ENCODE measurements around the gene HMCN2.

HMCN2 gene

DNA sequence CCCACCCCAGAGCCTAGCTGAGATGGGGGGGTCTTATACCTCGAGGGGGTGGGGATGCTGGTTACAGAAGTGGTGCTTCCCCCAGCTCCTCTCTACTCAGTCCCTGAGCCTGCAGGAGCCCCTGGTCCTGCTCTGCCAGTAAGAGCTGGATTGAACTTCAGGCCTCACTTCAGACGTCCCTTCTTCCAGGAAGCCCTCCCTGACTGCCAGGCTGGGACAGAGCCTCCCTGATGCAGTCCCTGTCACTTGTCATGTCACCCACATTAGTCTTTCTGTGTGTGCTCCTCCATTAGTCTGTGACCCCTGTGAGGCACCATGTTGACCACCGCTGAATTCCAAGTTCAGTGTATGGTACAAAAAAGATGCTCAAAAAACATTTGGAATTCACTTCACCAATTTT lies 100.5 kb downstream of the HMCN2 start:
- no peak overlapping the region for H3K4me3 ChIP-seq
- H3K9me3 ChIP-seq, result no peaks in the 10 kb centered on the region
- in situ Hi-C loops (cut with MboI; ENCODE audit: low sequenced_read_pairs), result no loop called here
- no peak for DNase-seq (ENCODE audit: low spot score in 2 of 2)
- no peaks in the 10 kb centered on the region for H3K27me3 ChIP-seq (ENCODE audit: low read depth)
- H3K36me3 ChIP-seq (replicated peaks), result no peaks in the 10 kb centered on the region
- H3K4me1 ChIP-seq, result no peaks in the 10 kb centered on the region

DNA sequence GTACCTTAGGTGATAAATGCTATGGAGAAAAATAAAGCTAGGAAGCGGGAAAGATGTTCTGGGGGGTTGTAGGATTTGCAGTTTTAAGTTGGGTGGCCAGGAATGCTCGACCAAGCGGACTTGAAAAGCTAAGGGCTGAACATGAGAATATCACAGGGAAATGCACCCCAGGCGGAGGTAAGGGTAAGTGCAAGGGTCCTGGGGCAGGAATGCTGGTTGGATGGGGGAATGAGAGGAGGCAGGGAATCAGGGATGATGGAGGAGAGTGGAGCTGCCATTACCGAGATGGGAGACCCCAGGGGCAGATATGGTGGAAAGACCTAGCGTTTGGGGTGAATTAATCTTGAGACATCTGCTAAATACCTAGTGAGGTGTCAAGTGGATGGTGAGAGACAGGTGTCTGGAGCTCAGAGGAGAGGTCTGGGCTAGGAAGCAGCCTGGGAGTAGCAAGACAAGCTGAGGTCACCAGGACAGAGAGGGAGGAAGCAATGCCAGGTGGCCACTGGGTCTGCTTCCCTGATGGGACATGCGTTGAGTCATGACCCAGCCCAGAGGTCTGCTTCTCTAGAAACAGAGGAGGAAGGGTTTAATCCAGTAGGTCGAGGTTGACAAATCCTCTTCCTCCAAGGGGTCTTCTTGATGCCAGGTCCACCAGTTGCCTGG lies 101.5 kb downstream of the HMCN2 start:
- no peaks in the 10 kb centered on the region for H3K36me3 ChIP-seq (replicated peaks)
- in situ Hi-C loops (cut with MboI; ENCODE audit: low sequenced_read_pairs), result no loop called here
- H3K9me3 ChIP-seq, result no peaks in the 10 kb centered on the region
- H3K27me3 ChIP-seq (ENCODE audit: low read depth), result 0 out of 2 replicates have a peak, but pooled peaks cover 5% of the 10 kb centered on the region
- H3K4me1 ChIP-seq, result no peaks in the 10 kb centered on the region
- no peak overlapping the region for H3K4me3 ChIP-seq
- DNase-seq (ENCODE audit: low spot score in 2 of 2), result no peak

DNA sequence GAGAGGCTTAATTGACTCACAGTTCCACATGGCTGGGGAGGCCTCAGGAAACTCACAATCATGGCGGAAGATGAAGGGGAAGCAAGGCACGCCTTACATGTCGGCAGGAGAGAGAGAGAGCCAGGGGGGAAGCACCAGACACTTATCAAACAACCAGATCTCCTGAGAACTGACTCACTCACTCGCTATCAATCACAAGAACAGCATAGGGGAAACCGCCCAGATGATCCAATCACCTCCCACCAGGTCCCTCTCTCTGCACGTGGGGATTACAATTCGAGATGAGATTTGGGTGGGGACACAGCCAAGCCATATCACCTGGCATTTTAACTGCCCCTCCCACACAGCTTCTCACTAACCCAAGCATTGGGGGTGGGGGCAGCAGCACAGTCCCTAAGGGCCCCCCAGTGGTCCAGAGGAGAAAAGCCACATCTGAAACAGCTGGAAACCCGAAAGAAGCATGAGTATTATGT lies 103.1 kb downstream of the HMCN2 start:
- Histone ChIP-seq H3K9me3 (no peaks in the 10 kb centered on the region), H3K4me1 (no peaks in the 10 kb centered on the region), H3K27me3 (ENCODE audit: low read depth) (0 out of 2 replicates have a peak, but pooled peaks cover 5% of the 10 kb centered on the region), H3K4me3 (no peak overlapping the region), H3K36me3 (replicated peaks) (no peaks in the 10 kb centered on the region)
- in situ Hi-C loops (cut with MboI; ENCODE audit: low sequenced_read_pairs), result no loop called here
- peak in 1 of 2 experiments; percentile 20 for DNase-seq (ENCODE audit: low spot score in 2 of 2)

DNA sequence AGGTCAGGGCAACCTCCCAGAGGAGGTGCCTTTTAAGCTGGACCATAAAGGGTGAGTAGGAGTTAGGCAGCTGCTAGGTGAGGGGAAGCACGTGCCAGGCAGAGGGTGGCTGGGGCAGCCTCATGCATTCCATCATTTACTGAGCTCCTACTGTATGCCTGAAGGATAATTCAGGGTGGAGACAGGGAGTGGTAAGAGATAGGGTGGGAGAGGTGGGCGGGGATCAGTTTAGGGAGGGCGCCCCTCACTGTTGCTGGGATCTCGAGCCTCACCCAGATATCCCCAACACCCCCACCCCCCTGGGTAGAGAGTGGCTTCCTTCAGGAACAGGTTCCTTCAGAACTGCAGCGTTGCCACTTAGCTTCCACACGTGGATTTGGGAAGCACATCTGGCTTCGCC lies 104.7 kb downstream of the HMCN2 start:
- Histone ChIP-seq H3K36me3 (replicated peaks) (no peaks in the 10 kb centered on the region), H3K9me3 (no peaks in the 10 kb centered on the region), H3K4me1 (no peaks in the 10 kb centered on the region), H3K4me3 (no peak overlapping the region), H3K27me3 (ENCODE audit: low read depth) (0 out of 2 replicates have a peak, but pooled peaks cover 5% of the 10 kb centered on the region)
- in situ Hi-C loops (cut with MboI; ENCODE audit: low sequenced_read_pairs), result no loop called here
- DNase-seq (ENCODE audit: low spot score in 2 of 2), result no peak

DNA sequence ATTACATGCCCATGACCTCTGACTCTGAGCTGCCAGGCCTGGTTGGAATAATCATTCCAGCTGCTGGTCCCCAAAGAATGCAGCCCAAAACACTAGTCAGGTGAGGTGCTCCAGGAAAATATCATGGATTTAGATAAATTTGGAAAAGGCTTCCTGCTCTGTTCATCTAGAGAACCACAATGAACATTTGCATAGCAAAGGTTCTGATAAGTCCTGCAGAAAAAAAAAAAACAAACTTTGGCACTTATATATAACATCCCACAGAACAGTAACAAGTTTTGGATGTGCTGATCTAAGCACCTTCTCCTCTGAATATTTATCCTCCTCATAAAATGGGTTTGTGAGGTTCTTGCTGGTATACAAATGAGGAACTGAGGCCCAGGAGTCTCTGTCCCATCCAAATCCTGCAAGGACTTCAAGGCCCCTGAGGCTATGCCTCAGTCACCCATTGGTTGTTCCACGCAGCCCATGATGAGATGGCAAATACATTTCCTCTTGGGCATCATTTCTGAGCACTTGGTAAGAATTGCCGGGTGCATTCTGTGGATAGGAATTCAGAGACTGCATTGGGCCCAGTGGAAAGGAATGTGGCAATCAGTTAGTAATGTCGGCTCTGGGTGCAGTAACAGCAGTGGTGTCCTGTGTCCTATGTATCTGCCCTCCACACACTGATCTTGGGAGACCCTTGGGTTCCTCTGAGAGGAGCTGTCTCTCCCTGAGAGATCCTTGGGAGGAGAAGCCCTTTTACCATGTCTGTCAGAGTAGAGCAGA lies 105.8 kb downstream of the HMCN2 start:
- H3K27me3 ChIP-seq (ENCODE audit: low read depth), result 0 out of 2 replicates have a peak, but pooled peaks cover 5% of the 10 kb centered on the region
- H3K36me3 ChIP-seq (replicated peaks), result no peaks in the 10 kb centered on the region
- H3K9me3 ChIP-seq, result no peaks in the 10 kb centered on the region
- DNase-seq (ENCODE audit: low spot score in 2 of 2), result no peak
- H3K4me3 ChIP-seq, result no peak overlapping the region
- H3K4me1 ChIP-seq, result no peaks in the 10 kb centered on the region
- in situ Hi-C loops (cut with MboI; ENCODE audit: low sequenced_read_pairs), result no loop called here

DNA sequence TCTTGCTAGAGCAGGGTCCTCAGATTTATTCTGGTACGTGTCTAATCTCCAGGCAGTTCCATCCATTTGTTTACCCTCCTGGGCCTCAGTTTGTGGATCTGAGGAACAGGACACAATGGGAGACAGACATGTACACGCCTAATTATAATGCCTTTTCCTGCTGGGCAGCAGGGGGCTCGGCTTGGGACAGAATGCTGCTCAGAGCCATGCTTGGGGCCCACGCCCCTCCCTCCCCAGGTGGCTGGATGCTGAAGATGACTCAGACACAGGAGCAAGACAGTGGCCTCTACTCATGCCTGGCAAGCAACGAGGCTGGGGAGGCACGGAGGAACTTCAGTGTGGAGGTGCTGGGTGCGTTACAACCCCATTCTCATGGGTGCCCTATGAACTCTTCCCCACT lies 106.5 kb downstream of the HMCN2 start:
- H3K27me3 ChIP-seq (ENCODE audit: low read depth), result 0 out of 2 replicates have a peak, but pooled peaks cover 5% of the 10 kb centered on the region
- in situ Hi-C loops (cut with MboI; ENCODE audit: low sequenced_read_pairs), result no loop called here
- DNase-seq (ENCODE audit: low spot score in 2 of 2), result no peak

DNA sequence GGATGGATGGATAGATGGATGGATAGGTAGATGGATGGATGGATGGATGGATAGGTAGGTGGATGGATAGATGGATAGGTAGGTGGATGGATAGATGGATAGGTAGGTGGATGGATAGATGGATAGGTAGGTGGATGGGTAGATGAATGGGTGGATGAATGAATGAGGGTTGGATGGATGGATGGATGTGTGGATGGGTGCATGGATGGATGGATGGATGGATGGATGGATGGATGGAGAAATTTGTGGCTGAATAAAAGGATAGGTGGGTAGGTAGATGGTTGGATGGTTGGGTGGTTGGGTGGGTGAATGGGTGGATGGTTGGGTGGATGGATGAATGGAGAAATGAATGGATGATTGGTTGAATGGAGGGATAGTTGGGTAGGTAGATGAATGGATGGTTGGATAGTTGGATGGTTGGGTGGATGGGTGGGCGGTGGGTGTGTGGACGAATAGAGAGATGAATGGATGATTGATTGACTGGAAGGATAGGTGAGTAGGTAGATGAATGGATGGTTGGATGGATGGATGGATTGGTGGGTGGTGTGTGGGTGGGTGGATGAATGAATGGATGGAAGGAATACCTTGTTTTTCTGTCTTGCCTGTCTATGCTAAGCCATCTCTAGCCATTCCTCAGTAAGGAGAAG lies 108.2 kb downstream of the HMCN2 start:
- Histone ChIP-seq H3K27me3 (ENCODE audit: low read depth) (0 out of 2 replicates have a peak, but pooled peaks cover 8% of the 10 kb centered on the region), H3K4me3 (no peak overlapping the region), H3K4me1 (no peaks in the 10 kb centered on the region), H3K9me3 (no peaks in the 10 kb centered on the region), H3K36me3 (replicated peaks) (no peaks in the 10 kb centered on the region)
- in situ Hi-C loops (cut with MboI; ENCODE audit: low sequenced_read_pairs), result no loop called here
- no peak for DNase-seq (ENCODE audit: low spot score in 2 of 2)

More for the DNA sequence above, 106.5 kb downstream of the HMCN2 start:
- Histone ChIP-seq H3K4me1 (no peaks in the 10 kb centered on the region), H3K36me3 (replicated peaks) (no peaks in the 10 kb centered on the region), H3K9me3 (no peaks in the 10 kb centered on the region), H3K4me3 (no peak overlapping the region)

DNA sequence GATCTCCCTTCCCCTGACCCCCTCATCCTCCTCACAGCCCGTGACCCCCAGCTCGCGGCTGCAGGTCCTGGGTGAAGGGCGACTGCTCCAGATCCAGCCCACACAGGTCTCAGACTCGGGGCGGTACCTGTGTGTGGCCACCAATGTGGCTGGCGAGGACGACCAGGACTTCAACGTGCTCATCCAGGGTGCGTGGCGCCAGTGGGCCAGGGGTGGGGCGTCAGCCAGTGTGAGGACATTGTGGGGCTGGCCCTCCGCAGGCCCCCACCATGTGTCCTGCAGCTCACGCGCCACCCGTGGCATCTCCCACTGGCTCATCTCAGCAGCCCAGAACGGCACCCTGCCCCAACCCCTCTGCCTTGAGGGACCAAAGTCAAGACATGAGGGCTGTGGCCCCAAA lies 112.1 kb downstream of the HMCN2 start:
- Histone ChIP-seq H3K36me3 (replicated peaks) (no peaks in the 10 kb centered on the region), H3K4me1 (no peaks in the 10 kb centered on the region), H3K9me3 (no peaks in the 10 kb centered on the region), H3K27me3 (ENCODE audit: low read depth) (0 out of 2 replicates have a peak, but pooled peaks cover 4% of the 10 kb centered on the region), H3K4me3 (no peak overlapping the region)
- in situ Hi-C loops (cut with MboI; ENCODE audit: low sequenced_read_pairs), result no loop called here
- no peak for DNase-seq (ENCODE audit: low spot score in 2 of 2)

DNA sequence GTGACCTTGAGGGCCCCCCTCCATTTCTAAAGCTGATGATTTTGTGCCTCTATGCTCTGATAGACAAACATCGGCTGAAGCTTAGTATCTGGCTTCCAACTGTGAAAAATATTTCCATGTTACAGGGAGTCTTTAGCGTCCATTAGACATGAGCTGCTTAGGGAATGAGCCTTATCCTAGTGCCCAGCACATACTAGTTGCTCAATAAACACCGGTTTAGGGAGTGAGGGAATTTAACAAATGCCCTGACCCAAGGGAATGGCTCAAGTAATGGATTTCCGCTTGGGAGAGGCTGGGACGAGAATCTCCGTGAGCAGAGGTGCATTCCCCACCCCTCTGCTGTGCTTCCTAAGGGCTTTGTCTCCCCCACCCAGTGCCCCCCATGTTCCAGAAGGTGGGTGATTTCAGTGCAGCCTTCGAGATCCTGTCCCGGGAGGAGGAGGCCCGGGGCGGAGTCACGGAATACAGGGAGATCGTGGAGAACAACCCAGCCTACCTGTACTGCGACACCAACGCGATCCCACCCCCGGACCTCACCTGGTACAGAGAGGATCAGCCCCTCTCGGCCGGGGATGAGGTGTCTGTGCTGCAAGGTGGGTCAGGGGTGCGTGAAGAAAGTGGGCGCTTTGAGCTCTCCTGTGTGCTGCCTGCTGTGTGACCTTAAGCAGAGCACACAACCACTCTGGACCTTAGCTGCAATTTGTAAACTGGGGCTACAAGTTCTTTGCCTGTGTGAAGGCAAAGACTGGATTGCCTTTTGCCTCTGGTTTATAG lies 113.5 kb downstream of the HMCN2 start:
- H3K4me1 ChIP-seq, result no peaks in the 10 kb centered on the region
- H3K36me3 ChIP-seq (replicated peaks), result no peaks in the 10 kb centered on the region
- in situ Hi-C loops (cut with MboI; ENCODE audit: low sequenced_read_pairs), result no loop called here
- H3K4me3 ChIP-seq, result no peak overlapping the region
- 0 out of 2 replicates have a peak, but pooled peaks cover 4% of the 10 kb centered on the region for H3K27me3 ChIP-seq (ENCODE audit: low read depth)
- no peaks in the 10 kb centered on the region for H3K9me3 ChIP-seq
- no peak for DNase-seq (ENCODE audit: low spot score in 2 of 2)

DNA sequence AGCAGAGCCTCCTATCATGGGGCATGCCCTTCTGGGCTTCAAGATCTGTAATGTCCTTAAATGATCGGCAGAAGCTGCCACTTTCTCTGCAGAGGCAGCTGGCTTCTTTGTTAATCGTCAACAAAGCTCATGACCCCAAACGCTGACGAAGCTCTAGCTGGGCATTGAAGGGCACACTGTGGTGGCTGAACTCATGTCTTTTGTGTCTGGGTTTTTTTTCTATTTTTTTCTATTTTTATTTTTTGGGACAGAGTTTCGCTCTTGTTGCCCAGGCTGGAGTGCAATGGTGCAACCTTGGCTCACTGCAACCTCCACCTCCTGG lies 114.0 kb downstream of the HMCN2 start:
- in situ Hi-C loops (cut with MboI; ENCODE audit: low sequenced_read_pairs), result no loop called here
- no peaks in the 10 kb centered on the region for H3K9me3 ChIP-seq

DNA sequence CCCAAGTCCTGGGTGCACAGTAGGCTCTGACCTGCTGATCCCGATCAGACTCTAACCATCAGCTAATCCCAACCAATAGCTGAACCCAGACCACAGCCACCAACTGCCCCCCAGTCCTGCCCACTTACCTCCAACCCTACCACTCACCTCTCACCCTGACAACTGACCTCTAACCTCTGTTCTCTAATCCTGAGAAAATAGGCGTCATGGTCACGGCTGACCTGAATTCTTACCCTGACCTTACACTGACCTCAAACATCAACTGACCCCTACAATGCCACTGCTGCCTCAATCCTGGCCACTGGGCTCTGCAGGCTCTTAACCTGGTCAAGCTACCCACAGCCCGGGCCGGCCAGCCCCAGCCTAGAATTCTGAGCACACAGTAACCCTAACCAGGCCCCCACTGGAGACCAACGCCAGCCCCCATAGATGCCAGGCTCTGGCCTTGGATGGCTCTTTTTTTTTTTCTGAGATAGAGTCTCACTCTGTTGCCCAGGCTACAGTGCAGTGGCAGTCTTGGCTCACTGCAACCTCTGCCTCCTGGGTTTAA lies 115.4 kb downstream of the HMCN2 start:
- 0 out of 2 replicates have a peak, but pooled peaks cover 4% of the 10 kb centered on the region for H3K27me3 ChIP-seq (ENCODE audit: low read depth)
- in situ Hi-C loops (cut with MboI; ENCODE audit: low sequenced_read_pairs), result no loop called here
- no peak for DNase-seq (ENCODE audit: low spot score in 2 of 2)

More for the DNA sequence above, 114.0 kb downstream of the HMCN2 start:
- Histone ChIP-seq H3K4me1 (no peaks in the 10 kb centered on the region), H3K36me3 (replicated peaks) (no peaks in the 10 kb centered on the region), H3K27me3 (ENCODE audit: low read depth) (0 out of 2 replicates have a peak, but pooled peaks cover 4% of the 10 kb centered on the region), H3K4me3 (no peak overlapping the region)
- DNase-seq (ENCODE audit: low spot score in 2 of 2), result no peak

DNA sequence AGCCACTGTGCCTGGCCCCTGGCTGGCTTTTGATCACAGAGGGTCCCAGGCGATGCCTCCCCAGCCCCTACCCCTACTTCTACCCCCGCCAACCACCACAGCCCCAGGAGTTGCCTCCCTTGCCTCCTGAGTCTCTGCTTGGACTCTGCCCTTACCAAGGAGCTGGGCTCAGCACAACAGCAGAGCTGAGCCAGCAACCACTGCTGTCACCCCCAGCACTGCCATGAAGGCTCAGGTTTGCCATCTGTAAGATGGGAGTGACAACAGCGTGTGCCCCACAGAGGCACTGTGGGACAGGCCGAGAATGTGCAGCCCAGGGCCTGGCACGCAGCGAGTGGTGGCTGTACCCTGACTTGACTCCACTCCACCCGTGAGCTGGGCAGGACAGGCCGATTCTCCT lies 116.1 kb downstream of the HMCN2 start:
- Histone ChIP-seq H3K4me3 (no peak overlapping the region), H3K27me3 (ENCODE audit: low read depth) (0 out of 2 replicates have a peak, but pooled peaks cover 4% of the 10 kb centered on the region), H3K4me1 (no peaks in the 10 kb centered on the region), H3K36me3 (replicated peaks) (no peaks in the 10 kb centered on the region), H3K9me3 (no peaks in the 10 kb centered on the region)
- in situ Hi-C loops (cut with MboI; ENCODE audit: low sequenced_read_pairs), result no loop called here
- DNase-seq (ENCODE audit: low spot score in 2 of 2), result no peak

More for the DNA sequence above, 115.4 kb downstream of the HMCN2 start:
- Histone ChIP-seq H3K36me3 (replicated peaks) (no peaks in the 10 kb centered on the region), H3K4me3 (no peak overlapping the region), H3K4me1 (no peaks in the 10 kb centered on the region), H3K9me3 (no peaks in the 10 kb centered on the region)

DNA sequence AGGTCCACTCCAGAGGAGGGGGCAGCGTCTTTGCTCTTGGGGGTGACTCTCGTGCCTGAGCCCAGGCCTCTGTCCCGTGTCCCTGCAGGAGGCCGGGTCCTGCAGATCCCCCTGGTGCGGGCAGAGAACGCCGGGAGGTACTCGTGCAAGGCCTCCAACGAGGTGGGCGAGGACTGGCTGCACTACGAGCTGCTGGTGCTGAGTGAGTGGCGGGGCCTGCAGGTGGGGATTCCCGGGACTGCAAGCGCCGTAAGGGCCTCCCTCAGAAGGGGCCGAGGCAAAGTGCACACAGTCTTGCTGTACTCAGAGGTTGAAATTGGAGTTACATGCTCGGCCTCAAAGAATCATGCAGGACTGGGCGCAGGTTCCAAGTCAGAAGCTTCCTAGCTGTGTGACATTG lies 116.5 kb downstream of the HMCN2 start:
- H3K36me3 ChIP-seq (replicated peaks), result no peaks in the 10 kb centered on the region
- H3K4me1 ChIP-seq, result no peaks in the 10 kb centered on the region
- in situ Hi-C loops (cut with MboI; ENCODE audit: low sequenced_read_pairs), result no loop called here
- H3K9me3 ChIP-seq, result no peaks in the 10 kb centered on the region
- H3K4me3 ChIP-seq, result no peak overlapping the region
- DNase-seq (ENCODE audit: low spot score in 2 of 2), result no peak
- 0 out of 2 replicates have a peak, but pooled peaks cover 4% of the 10 kb centered on the region for H3K27me3 ChIP-seq (ENCODE audit: low read depth)
